GM21825 (cell line): ENCODE results near the gene MRPS23.
"Not testable (repeated sequence)": the region's sequence is repeated elsewhere in the genome, so short reads cannot be mapped to it uniquely, and the experiment has no call there.

Experiments
- ATAC-seq: cut with Tn5 transposase; IDR thresholded peaks from one replicate; pipeline ENCODE4 v1.9.1; 2021; ENCODE audit warnings: mild to moderate bottlenecking, moderate library complexity; ENCODE audit not compliant: unreplicated experiment

Gene MRPS23

DNA sequence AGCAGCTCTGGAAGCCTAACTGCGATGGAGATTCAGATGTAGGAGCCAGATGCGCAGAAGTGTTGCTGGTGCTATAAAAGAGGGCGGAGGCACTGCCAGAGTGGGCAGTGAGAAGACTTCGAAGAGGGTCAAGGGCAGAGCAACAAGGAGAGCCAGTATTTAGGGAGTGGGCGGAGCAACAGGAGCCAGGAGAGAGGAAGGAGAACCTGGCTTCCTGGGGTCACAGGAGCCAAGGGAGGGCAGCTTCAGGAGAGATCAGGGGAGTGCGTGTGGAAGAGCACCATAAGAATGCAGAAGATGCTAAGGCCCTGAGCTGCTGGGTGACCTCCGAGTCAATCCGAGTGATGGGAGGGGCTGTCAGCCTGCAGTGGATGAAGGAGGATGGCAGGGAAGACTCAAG lies 14.4 kb upstream of the MRPS23 start:
- no peak for ATAC-seq

- ATAC-seq, result no peak
These were observed 13.1 kb upstream of the MRPS23 start for GRCh38 chr17:57862694-57863667.

DNA sequence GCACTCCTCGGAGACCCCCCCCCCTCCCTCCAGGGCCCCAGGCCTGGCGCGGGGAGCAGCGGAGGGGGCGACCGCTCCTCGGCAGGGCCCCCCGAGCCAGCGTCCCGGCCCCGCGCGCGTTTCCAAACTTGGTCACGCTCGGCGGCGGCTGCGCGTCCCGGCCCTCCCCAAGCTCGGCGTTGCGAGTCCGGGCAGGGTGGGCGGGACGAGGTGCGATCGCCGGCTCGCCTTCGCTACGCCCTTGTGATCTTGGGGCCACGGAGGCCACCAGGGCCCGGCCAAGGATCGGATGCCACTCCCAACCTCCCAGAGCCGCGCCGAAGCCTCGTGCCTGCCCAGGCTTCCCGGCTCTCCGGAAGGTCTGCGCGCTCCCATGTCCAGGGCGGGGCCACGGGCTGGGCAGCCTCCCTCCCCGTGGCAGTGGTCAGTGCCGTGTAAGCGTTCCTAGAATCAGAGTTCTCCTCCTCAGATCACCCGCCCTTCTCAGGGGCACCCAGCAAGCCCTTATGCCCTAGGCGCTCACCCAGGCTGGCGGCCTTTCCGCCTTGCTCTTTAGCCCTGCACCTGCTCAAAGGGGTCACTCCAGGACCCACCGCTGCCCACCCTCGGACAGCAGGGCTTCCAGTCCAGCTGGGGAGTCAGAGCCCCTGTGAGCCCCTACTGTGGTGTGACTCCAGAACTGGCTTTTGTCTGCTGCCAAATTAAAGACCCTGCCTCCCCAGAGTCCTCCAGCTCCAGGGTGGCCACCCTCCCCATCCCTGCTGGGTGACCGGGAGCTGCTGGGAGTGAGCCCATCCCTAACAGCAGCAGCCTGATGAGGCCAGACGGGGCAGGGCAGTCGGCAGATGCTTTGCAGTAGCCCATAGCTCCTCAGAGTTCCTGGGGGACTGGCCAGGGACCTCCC lies 12.2 kb upstream of the MRPS23 start:
- ATAC-seq, result no peak

- ATAC-seq, result no peak
These were observed 11.4 kb upstream of the MRPS23 start for GRCh38 chr17:57861000-57861789.

DNA sequence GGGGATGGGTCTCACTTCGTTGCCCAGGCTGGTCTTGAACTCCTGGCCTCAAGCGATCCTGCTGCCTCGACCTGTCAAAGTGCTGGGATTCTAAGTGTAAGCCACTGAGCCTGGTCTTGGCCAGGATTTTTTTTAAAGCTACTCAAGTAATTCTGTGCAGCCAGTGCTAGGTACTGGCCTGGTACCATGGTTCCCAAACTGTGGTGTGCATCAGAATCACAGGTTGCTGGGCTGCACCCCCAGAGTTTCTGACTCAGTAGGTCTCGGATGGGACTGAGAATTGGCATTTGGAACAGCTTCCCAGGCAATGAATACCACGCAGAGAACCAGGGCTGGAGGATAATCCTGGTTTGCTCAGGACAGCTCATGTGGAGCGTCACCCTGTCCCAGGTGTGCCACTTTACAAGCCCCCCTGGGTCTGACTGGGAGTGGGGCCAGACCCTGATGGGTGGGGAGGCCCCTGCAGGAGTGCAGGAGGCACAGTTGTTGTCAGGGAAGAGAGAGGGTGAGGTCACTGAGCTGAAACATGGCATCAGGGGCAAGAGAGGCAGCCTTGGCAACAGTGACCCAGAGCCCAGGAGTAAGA lies 10.7 kb upstream of the MRPS23 start:
- no peak for ATAC-seq

DNA sequence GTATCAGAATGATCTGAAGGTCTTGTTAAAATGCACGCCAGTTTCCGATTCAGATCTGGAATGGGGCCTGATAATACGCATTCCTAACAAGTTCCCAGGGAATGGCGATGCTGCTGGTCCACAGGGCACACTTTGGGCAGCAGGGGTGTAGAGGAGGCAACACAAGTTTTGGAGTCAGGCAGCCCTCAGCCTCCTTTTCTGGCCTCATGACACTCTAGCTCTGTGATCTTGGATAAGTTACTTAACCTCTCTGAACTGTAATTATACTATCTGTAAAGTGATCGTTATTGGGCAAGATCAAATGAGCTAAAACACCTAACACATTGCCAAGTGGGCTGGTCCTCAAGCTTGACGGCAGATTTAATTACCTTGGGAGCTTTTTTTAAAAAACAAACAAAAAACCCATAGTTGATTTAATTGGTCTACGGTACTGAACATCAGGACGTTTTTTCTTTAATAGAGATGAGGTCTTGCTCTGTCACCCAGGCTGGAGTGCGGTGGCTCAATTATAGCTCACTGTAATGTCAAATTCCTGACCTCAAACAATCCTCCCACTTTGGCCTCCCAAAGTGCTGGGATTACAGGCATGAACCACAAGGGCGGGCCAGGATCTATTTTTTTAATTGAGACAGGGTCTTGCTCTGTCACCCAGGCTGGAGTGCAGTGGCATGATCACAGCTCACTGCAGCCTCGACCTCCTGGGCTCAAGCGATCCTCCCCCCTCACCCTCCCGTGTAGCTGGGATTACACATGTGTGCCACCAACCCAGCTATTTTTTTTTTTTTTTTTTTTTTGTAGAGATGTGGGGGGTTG lies 10.0 kb upstream of the MRPS23 start:
- ATAC-seq, result no peak

- no peak for ATAC-seq
These were observed 9.0 kb upstream of the MRPS23 start for GRCh38 chr17:57858838-57859237.

DNA sequence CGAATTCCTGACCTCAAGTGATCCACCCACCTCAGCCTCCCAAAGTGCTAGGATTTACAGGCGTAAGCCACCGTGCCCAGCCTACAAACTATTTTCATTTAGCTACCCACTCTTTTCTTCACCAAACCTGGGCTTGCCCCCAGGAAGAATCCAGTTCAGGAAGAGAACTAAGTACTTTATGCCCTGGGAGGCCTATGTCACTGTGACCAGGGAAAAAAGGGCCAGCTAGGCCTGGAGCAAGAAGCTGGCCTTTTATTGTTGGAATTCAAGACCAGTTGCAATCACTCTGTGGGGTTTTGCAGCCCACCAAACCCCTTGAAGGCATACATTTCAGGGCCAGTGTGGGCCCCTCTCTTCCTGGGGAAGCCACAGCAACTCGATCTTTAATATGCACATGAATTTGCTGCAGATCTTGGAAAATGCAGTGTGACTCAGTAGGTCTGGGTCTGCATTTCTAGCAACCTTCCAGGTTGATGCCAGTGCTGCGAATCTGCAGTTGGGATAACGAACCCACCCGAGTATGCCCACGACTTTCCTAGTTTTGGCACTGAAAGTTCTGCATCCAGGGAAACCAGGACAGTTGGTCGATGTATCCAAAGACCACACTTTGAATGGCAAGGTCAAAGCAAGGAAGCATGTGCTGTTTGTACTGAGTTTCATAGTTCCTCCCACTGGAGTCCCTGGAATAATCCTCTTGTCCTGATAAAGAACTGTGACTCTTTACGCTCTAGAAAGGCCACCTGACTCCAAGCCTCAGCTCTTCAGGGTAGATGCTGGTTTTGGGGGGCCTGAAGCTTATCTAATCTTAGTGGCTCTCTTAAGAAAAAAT lies 7.2 kb upstream of the MRPS23 start:
- no peak for ATAC-seq

DNA sequence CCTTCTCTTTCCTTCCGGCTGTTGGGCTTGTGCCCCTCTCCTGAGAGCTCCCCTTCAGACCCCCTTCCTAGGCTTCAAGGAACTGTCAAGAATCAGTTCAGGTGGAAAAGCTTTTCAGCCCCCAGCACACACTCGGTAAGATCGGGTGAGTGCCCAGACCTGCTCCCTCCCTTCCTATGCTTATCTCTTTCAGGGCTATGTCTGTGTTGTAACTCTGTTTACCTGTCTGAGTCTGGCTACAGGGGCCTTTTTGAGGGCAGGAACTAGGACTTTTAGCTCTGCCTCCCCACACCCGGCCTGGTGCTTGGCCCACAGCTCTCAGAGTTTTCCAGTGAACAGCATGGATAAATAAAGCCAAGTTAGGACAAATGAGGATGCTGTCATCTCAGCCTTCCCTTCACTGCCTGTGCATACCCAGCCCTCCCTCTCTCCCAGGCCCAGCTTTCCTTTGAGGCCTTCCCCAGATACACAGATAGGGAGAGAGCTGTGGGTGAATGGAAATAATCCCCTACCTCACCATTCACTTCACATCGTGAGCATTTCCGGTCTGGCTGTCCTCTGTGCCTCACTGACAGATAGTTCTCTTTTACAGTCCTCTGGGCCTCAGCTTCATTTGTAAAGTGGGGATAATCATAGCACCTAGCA lies 5.7 kb upstream of the MRPS23 start:
- no peak for ATAC-seq

GRCh38 chr17:57853695-57854094 lies 3.9 kb upstream of the MRPS23 start:
- ATAC-seq, result no peak

GRCh38 chr17:57852955-57853328 lies 3.1 kb upstream of the MRPS23 start:
- no peak for ATAC-seq

DNA sequence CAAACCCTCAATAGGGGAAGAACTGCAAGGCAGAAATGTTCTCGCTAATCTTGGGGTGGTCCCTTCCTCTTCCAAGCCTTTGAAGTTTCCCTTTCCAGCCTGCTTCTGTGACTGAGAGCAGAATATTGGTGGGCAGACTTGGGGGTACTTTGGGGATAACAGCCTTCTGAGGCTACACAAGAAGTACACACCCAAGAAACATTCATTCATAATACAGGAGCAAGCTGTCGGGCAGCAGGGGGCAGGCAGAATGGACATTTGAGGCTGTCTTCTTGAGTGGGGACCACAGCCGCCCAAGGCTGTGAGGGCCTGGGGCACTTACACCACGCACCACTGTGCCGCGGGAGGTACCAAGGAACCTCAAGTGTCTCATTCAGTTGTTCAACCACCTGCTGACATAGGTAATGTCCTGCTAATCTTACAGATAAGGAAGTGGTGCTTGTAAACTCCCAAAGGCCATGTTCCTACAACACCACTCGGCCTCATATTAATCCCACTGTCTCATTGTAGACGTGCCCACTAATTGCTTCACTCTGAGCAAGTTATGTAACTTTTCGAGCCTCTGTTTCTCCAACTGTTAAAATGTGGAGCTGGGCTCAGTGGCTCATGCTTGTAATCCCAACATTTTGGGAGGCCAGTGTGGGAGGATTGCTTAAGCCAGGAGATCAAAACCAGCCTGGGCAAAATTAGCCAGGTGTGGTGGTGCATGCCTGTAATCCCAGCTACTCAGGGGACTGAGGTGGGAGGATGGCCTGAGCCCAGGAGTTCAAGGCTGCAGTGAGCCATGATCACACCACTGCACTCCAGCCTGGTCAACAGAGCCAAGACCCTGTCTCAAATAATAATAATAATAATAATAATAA lies 2.5 kb upstream of the MRPS23 start:
- no peak for ATAC-seq

GRCh38 chr17:57849163-57849873 lies 526 bp downstream of the MRPS23 start:
- no peak for ATAC-seq

DNA sequence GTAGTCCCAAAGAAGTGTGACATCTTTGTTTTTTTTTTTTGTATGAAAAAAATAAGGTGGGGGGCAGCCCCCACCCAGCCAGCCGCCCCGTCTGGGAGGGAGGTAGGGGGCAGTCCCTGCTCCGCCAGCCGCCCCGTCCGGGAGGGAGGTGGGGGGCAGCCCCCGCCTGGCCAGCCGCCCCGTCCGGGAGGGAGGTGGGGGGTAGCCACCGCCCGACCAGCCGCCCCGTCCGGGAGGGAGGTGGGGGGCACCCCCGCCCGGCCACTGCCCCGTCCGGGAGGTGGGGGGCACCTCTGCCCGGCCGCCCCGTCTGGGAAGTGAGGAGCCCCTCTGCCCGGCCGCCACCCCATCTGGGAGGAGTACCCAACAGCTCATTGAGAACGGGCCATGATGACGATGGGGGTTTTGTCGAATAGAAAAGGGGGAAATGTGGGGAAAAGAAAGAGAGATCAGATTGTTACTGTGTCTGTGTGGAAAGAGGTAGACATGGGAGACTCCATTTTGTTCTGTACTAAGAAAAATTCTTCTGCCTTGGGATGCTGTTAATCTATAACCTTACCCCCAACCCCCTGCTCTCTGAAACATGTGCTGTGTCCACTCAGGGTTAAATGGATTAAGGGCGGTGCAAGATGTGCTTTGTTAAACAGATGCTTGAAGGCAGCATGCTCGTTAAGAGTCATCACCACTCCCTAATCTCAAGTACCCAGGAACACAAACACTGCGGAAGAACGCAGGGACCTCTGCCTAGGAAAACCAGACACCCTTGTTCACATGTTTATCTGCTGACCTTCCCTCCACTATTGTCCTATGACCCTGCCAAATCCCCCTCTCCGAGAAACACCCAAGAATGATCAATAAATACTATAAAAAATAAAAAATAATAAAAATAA lies 3.5 kb downstream of the MRPS23 start:
- not testable (repeated sequence) for ATAC-seq

- ATAC-seq, result no peak
These were observed 7.6 kb downstream of the MRPS23 start for GRCh38 chr17:57842280-57842679.

GRCh38 chr17:57839571-57839923 lies 10.3 kb downstream of the MRPS23 start:
- no peak for ATAC-seq
